HUES48 (cell line): ENCODE measurements around the gene DOCK2.

Experiments
- H3K27ac ChIP-seq: one replicate; pipeline ENCODE4 v1.7.0; 2013; ENCODE audit warnings: low read depth, low read length, inconsistent platforms
- H3K27me3 ChIP-seq: 2 replicates; pipeline ENCODE4 v1.6.1; 2013; ENCODE audit warnings: mild to moderate bottlenecking, low read length; ENCODE audit not compliant: control insufficient read depth, insufficient read depth
- H3K36me3 ChIP-seq: 2 replicates; pipeline ENCODE4 v1.6.1; 2013; ENCODE audit warnings: low read length; ENCODE audit not compliant: control insufficient read depth, insufficient read depth
- H3K4me1 ChIP-seq: 2 replicates; pipeline ENCODE4 v1.6.1; 2013; ENCODE audit warnings: mild to moderate bottlenecking, low read length; ENCODE audit not compliant: control insufficient read depth, insufficient read depth
- H3K4me3 ChIP-seq: 2 replicates; pipeline ENCODE4 v1.5.1; 2013; ENCODE audit warnings: mild to moderate bottlenecking, low read depth, low read length
- H3K9ac ChIP-seq: 2 replicates; pipeline ENCODE4 v1.6.1; 2013; ENCODE audit warnings: mild to moderate bottlenecking, low read depth, low read length, moderate library complexity
- H3K9me3 ChIP-seq: 2 replicates; pipeline ENCODE4 v1.6.1; 2013; ENCODE audit warnings: low read length; ENCODE audit not compliant: control insufficient read depth, insufficient read depth

DOCK2 gene

GRCh38 chr5:169921949-169922348 lies 284.9 kb downstream of the DOCK2 start:
- Histone ChIP-seq H3K27me3 (no peaks in the 10 kb centered on the region), H3K36me3 (no peaks in the 10 kb centered on the region), H3K27ac (no peak overlapping the region), H3K9me3 (no peaks in the 10 kb centered on the region), H3K4me1 (peaks cover 4% of the 10 kb centered on the region), H3K4me3 (no peak overlapping the region), H3K9ac (no peak overlapping the region)

- H3K27me3 ChIP-seq, result no peaks in the 10 kb centered on the region
- H3K36me3 ChIP-seq, result no peaks in the 10 kb centered on the region
- no peaks in the 10 kb centered on the region for H3K9me3 ChIP-seq
- H3K4me1 ChIP-seq, result peaks cover 4% of the 10 kb centered on the region
- H3K9ac ChIP-seq, result no peak overlapping the region
- H3K27ac ChIP-seq, result no peak overlapping the region
- no peak overlapping the region for H3K4me3 ChIP-seq
Measured at GRCh38 chr5:169922474-169922873, 285.4 kb downstream of the DOCK2 start.

- H3K4me1 ChIP-seq, result peaks cover 4% of the 10 kb centered on the region
- no peak overlapping the region for H3K9ac ChIP-seq
- no peaks in the 10 kb centered on the region for H3K27me3 ChIP-seq
- H3K4me3 ChIP-seq, result no peak overlapping the region
- H3K27ac ChIP-seq, result no peak overlapping the region
- no peaks in the 10 kb centered on the region for H3K36me3 ChIP-seq
- H3K9me3 ChIP-seq, result no peaks in the 10 kb centered on the region
Measured at GRCh38 chr5:169923988-169924387, 286.9 kb downstream of the DOCK2 start.

- Histone ChIP-seq H3K27ac (no peak overlapping the region), H3K4me3 (no peak overlapping the region), H3K36me3 (no peaks in the 10 kb centered on the region)
Measured at GRCh38 chr5:169933127-169933526, 296.1 kb downstream of the DOCK2 start.

GRCh38 chr5:169933616-169934015 lies 296.5 kb downstream of the DOCK2 start:
- H3K4me1 ChIP-seq, result no peaks in the 10 kb centered on the region
- no peaks in the 10 kb centered on the region for H3K36me3 ChIP-seq
- no peak overlapping the region for H3K4me3 ChIP-seq
- no peak overlapping the region for H3K9ac ChIP-seq
- H3K27ac ChIP-seq, result no peak overlapping the region
- no peaks in the 10 kb centered on the region for H3K27me3 ChIP-seq
- H3K9me3 ChIP-seq, result no peaks in the 10 kb centered on the region

More at GRCh38 chr5:169933127-169933526, 296.1 kb downstream of the DOCK2 start:
- Histone ChIP-seq H3K27me3 (no peaks in the 10 kb centered on the region), H3K4me1 (no peaks in the 10 kb centered on the region), H3K9me3 (no peaks in the 10 kb centered on the region), H3K9ac (no peak overlapping the region)

GRCh38 chr5:169934990-169935389 lies 297.9 kb downstream of the DOCK2 start:
- H3K36me3 ChIP-seq, result no peaks in the 10 kb centered on the region
- no peak overlapping the region for H3K27ac ChIP-seq
- no peaks in the 10 kb centered on the region for H3K9me3 ChIP-seq
- no peak overlapping the region for H3K4me3 ChIP-seq
- no peaks in the 10 kb centered on the region for H3K4me1 ChIP-seq
- no peaks in the 10 kb centered on the region for H3K27me3 ChIP-seq
- no peak overlapping the region for H3K9ac ChIP-seq

GRCh38 chr5:169935762-169936161 lies 298.7 kb downstream of the DOCK2 start:
- no peaks in the 10 kb centered on the region for H3K4me1 ChIP-seq
- H3K9me3 ChIP-seq, result no peaks in the 10 kb centered on the region
- no peak overlapping the region for H3K27ac ChIP-seq
- no peaks in the 10 kb centered on the region for H3K36me3 ChIP-seq
- H3K9ac ChIP-seq, result no peak overlapping the region
- no peak overlapping the region for H3K4me3 ChIP-seq
- H3K27me3 ChIP-seq, result no peaks in the 10 kb centered on the region

- no peak overlapping the region for H3K4me3 ChIP-seq
- H3K4me1 ChIP-seq, result no peaks in the 10 kb centered on the region
- H3K36me3 ChIP-seq, result no peaks in the 10 kb centered on the region
- H3K27me3 ChIP-seq, result no peaks in the 10 kb centered on the region
- H3K27ac ChIP-seq, result no peak overlapping the region
- H3K9me3 ChIP-seq, result no peaks in the 10 kb centered on the region
- no peak overlapping the region for H3K9ac ChIP-seq
Measured at GRCh38 chr5:169938439-169938838, 301.4 kb downstream of the DOCK2 start.

- H3K4me1 ChIP-seq, result no peaks in the 10 kb centered on the region
- H3K36me3 ChIP-seq, result no peaks in the 10 kb centered on the region
- no peak overlapping the region for H3K9ac ChIP-seq
- H3K27ac ChIP-seq, result no peak overlapping the region
- H3K27me3 ChIP-seq, result no peaks in the 10 kb centered on the region
- H3K4me3 ChIP-seq, result no peak overlapping the region
- H3K9me3 ChIP-seq, result no peaks in the 10 kb centered on the region
Measured at GRCh38 chr5:169939731-169940130, 302.7 kb downstream of the DOCK2 start.

GRCh38 chr5:169941542-169941941 lies 304.5 kb downstream of the DOCK2 start:
- no peak overlapping the region for H3K9ac ChIP-seq
- no peak overlapping the region for H3K27ac ChIP-seq
- no peaks in the 10 kb centered on the region for H3K36me3 ChIP-seq
- H3K4me1 ChIP-seq, result peaks cover 8% of the 10 kb centered on the region
- H3K27me3 ChIP-seq, result no peaks in the 10 kb centered on the region
- H3K4me3 ChIP-seq, result no peak overlapping the region
- no peaks in the 10 kb centered on the region for H3K9me3 ChIP-seq

GRCh38 chr5:169942181-169942580 lies 305.1 kb downstream of the DOCK2 start:
- H3K27ac ChIP-seq, result no peak overlapping the region
- H3K36me3 ChIP-seq, result no peaks in the 10 kb centered on the region
- H3K9me3 ChIP-seq, result no peaks in the 10 kb centered on the region
- no peaks in the 10 kb centered on the region for H3K27me3 ChIP-seq
- H3K4me3 ChIP-seq, result no peak overlapping the region
- peaks cover 8% of the 10 kb centered on the region for H3K4me1 ChIP-seq
- H3K9ac ChIP-seq, result no peak overlapping the region

- no peak overlapping the region for H3K9ac ChIP-seq
- H3K27ac ChIP-seq, result no peak overlapping the region
- no peaks in the 10 kb centered on the region for H3K36me3 ChIP-seq
- peaks cover 8% of the 10 kb centered on the region for H3K4me1 ChIP-seq
- H3K9me3 ChIP-seq, result no peaks in the 10 kb centered on the region
- H3K4me3 ChIP-seq, result no peak overlapping the region
- no peaks in the 10 kb centered on the region for H3K27me3 ChIP-seq
Measured at GRCh38 chr5:169943026-169943425, 306.0 kb downstream of the DOCK2 start.
